Measurements from ENCODE around the gene ODR4.
"Not testable (repeated sequence)": the region's sequence is repeated elsewhere in the genome, so short reads cannot be mapped to it uniquely, and the experiment has no call there.

ODR4 gene

GRCh38 chr1:186375152-186375928, at the start of gene ODR4, which contains the start of gene TPR:
Gene ODR4 (plus strand): TSS chr1:186375838. CDS start chr1:186379786, 3,948 bp downstream.
Gene TPR (minus strand): TSS chr1:186375253. CDS start chr1:186375028, 225 bp downstream.
- Histone ChIP-seq H3K4me3 (ENCODE audit: low read depth in 1 of 2, low read length in 2 of 2) (peak within 1 kb of the TSS; percentile 94 to 99), H3K27ac (ENCODE audit: low read depth, low read length) (peak within 1 kb of the TSS; percentile 98), H3K4me1 (ENCODE audit: insufficient read depth, low read length) (peaks cover 26% of the 10 kb centered on the region), H3K27me3 (ENCODE audit: control insufficient read depth in 1 of 2, insufficient read depth in 2 of 2, low read length in 2 of 2) (no peaks in the 10 kb centered on the region), H3K9me3 (ENCODE audit: low read length) (no peaks in the 10 kb centered on the region), H3K36me3 (ENCODE audit: insufficient read depth, low read length) (peaks cover 20% of the 10 kb centered on the region), H3K9ac (ENCODE audit: low read length) (peak within 1 kb of the TSS; percentile 93)

- no peaks in the 10 kb centered on the region for H3K4me1 ChIP-seq (ENCODE audit: insufficient read depth, low read length)
- H3K9ac ChIP-seq (ENCODE audit: low read length): no peak overlapping the region
- H3K27me3 ChIP-seq (ENCODE audit: control insufficient read depth in 1 of 2, insufficient read depth in 2 of 2, low read length in 2 of 2): no peaks in the 10 kb centered on the region
- H3K27ac ChIP-seq (ENCODE audit: low read depth, low read length): no peak overlapping the region
- H3K36me3 ChIP-seq (ENCODE audit: insufficient read depth, low read length): peaks cover 48% of the 10 kb centered on the region
- no peaks in the 10 kb centered on the region for H3K9me3 ChIP-seq (ENCODE audit: low read length)
- no peak overlapping the region for H3K4me3 ChIP-seq (ENCODE audit: low read depth in 1 of 2, low read length in 2 of 2)
Observed at GRCh38 chr1:186326009-186326408, 49.6 kb upstream of the ODR4 start.

DNA sequence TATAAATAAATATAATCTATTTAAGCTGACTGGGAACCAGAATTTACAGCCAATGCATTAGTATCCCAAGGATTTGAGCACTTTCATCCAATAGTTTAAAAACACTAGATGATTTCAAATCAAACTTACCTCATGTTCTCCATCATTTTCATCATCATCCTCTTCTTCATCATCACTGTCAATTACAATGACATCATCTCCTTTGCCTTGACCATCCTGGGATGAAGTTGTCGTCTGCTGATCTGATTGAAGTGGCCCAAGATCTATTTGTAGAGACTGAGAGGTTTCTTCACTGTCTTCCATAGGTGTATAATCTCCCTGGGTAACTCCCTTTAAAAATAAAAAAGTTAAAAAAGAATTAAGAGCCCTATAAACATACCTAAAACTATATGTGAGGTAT, 48.3 kb upstream of the ODR4 start:
- Histone ChIP-seq H3K27me3 (ENCODE audit: control insufficient read depth in 1 of 2, insufficient read depth in 2 of 2, low read length in 2 of 2) (no peaks in the 10 kb centered on the region), H3K4me1 (ENCODE audit: insufficient read depth, low read length) (no peaks in the 10 kb centered on the region), H3K36me3 (ENCODE audit: insufficient read depth, low read length) (peaks cover 46% of the 10 kb centered on the region), H3K9me3 (ENCODE audit: low read length) (no peaks in the 10 kb centered on the region), H3K4me3 (ENCODE audit: low read depth in 1 of 2, low read length in 2 of 2) (no peak overlapping the region), H3K9ac (ENCODE audit: low read length) (no peak overlapping the region), H3K27ac (ENCODE audit: low read depth, low read length) (no peak overlapping the region)

DNA sequence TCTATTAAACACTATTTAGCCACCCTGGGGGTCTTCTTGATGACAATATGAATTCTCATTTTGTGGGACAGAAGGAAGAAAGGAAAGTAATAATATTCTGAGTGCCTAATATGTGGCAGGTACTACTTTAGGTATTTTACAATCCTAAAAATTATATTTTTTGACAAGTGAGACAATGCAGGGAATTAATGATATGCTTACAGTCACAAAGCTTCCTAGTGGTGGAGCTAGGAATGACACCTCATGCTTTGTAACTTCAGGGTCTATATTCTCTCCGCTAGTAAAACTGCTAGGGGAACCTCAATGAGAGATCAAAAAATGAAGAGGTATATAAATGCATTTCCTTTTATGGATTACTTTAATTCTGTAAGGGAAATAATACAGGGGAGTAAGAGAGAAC, 44.9 kb upstream of the ODR4 start:
- no peak overlapping the region for H3K27ac ChIP-seq (ENCODE audit: low read depth, low read length)
- no peak overlapping the region for H3K9ac ChIP-seq (ENCODE audit: low read length)
- no peaks in the 10 kb centered on the region for H3K27me3 ChIP-seq (ENCODE audit: control insufficient read depth in 1 of 2, insufficient read depth in 2 of 2, low read length in 2 of 2)
- H3K36me3 ChIP-seq (ENCODE audit: insufficient read depth, low read length): peaks cover 59% of the 10 kb centered on the region
- no peaks in the 10 kb centered on the region for H3K4me1 ChIP-seq (ENCODE audit: insufficient read depth, low read length)
- H3K9me3 ChIP-seq (ENCODE audit: low read length): no peaks in the 10 kb centered on the region
- no peak overlapping the region for H3K4me3 ChIP-seq (ENCODE audit: low read depth in 1 of 2, low read length in 2 of 2)

- Histone ChIP-seq H3K9me3 (ENCODE audit: low read length) (no peaks in the 10 kb centered on the region), H3K4me3 (ENCODE audit: low read depth in 1 of 2, low read length in 2 of 2) (no peak overlapping the region), H3K27ac (ENCODE audit: low read depth, low read length) (no peak overlapping the region), H3K9ac (ENCODE audit: low read length) (no peak overlapping the region), H3K27me3 (ENCODE audit: control insufficient read depth in 1 of 2, insufficient read depth in 2 of 2, low read length in 2 of 2) (no peaks in the 10 kb centered on the region), H3K4me1 (ENCODE audit: insufficient read depth, low read length) (no peaks in the 10 kb centered on the region), H3K36me3 (ENCODE audit: insufficient read depth, low read length) (peaks cover 79% of the 10 kb centered on the region)
Observed at GRCh38 chr1:186337554-186337953, 38.1 kb upstream of the ODR4 start.

- H3K9me3 ChIP-seq (ENCODE audit: low read length): no peaks in the 10 kb centered on the region
- no peak overlapping the region for H3K27ac ChIP-seq (ENCODE audit: low read depth, low read length)
- H3K4me3 ChIP-seq (ENCODE audit: low read depth in 1 of 2, low read length in 2 of 2): no peak overlapping the region
- H3K36me3 ChIP-seq (ENCODE audit: insufficient read depth, low read length): peaks cover 71% of the 10 kb centered on the region
- no peaks in the 10 kb centered on the region for H3K27me3 ChIP-seq (ENCODE audit: control insufficient read depth in 1 of 2, insufficient read depth in 2 of 2, low read length in 2 of 2)
- H3K9ac ChIP-seq (ENCODE audit: low read length): no peak overlapping the region
- H3K4me1 ChIP-seq (ENCODE audit: insufficient read depth, low read length): no peaks in the 10 kb centered on the region
Observed at GRCh38 chr1:186340772-186341171, 34.9 kb upstream of the ODR4 start.

GRCh38 chr1:186347837-186348691, 27.6 kb upstream of the ODR4 start:
- peaks cover 58% of the 10 kb centered on the region for H3K36me3 ChIP-seq (ENCODE audit: insufficient read depth, low read length)
- H3K9ac ChIP-seq (ENCODE audit: low read length): not testable (repeated sequence)

DNA sequence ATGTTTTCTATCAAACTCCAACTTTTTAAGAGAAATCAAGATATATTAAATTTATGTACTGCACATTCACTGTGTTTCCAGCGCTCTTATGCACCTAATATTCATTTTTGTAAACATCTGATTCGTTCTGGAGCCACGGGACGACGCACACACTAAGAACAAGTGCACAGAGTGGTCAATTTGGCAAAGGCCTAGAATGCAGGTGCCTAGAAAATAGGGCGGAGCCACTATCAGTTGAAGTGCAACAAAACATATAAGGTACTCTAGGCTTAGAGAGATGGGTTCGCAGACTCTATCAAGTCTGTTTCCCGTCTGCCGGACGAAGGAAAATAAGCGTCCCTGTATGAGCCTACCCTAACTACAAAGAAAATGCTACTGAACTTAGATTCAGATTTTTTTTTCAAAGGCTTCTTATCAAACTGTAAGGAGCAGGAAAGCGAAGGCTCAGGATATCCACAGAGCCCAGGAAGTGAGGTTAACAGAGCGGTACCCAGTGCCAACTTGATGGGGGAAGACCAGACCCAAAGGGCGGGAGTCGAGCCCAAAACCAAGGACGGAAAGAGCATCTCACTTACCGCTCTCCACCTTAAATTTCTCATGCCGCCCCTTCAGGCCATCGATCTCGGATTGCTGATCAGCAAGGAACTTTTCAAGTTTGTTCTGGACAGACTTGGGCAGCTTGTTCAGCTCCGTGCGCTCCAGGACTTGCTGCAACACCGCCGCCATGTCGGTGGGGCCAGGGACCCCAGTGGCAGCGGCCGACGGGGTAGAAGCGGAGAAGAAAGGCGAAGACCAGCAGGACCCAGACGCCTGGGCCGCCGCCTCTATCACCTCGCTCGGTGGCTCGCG, 1.1 kb upstream of the ODR4 start:
- H3K9ac ChIP-seq (ENCODE audit: low read length): peak overlapping the region; percentile 93
- peak overlapping the region; percentile 94 to 99 for H3K4me3 ChIP-seq (ENCODE audit: low read depth in 1 of 2, low read length in 2 of 2)
- peaks cover 23% of the 10 kb centered on the region for H3K36me3 ChIP-seq (ENCODE audit: insufficient read depth, low read length)
- no peaks in the 10 kb centered on the region for H3K9me3 ChIP-seq (ENCODE audit: low read length)
- peak overlapping the region; percentile 98 for H3K27ac ChIP-seq (ENCODE audit: low read depth, low read length)
- peaks cover 26% of the 10 kb centered on the region for H3K4me1 ChIP-seq (ENCODE audit: insufficient read depth, low read length)
- no peaks in the 10 kb centered on the region for H3K27me3 ChIP-seq (ENCODE audit: control insufficient read depth in 1 of 2, insufficient read depth in 2 of 2, low read length in 2 of 2)

More at GRCh38 chr1:186347837-186348691, 27.6 kb upstream of the ODR4 start:
- H3K9me3 ChIP-seq (ENCODE audit: low read length); H3K4me3 ChIP-seq (ENCODE audit: low read depth in 1 of 2, low read length in 2 of 2); H3K4me1 ChIP-seq (ENCODE audit: insufficient read depth, low read length); H3K27ac ChIP-seq (ENCODE audit: low read depth, low read length); H3K27me3 ChIP-seq (ENCODE audit: control insufficient read depth in 1 of 2, insufficient read depth in 2 of 2, low read length in 2 of 2): not testable (repeated sequence)

DNA sequence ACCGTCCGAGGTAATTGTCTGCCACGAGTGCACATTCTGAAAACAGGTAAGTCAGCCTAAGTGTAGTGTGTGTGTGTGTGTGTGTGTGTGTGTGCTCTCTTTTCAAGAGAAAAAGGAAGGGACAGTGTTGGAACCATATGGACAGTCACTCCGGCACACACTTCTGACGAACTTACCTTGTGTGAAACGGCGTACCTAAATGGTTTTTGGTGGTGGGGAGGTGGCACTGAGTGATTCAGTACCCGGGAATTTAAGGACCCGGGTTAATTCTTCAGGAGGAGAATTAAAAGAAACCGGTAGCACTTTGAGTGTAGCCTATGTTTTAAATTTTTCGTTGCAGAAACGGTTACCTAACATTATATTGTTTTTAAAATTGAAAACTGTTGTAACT, 286 bp downstream of the ODR4 start:
- H3K27me3 ChIP-seq (ENCODE audit: control insufficient read depth in 1 of 2, insufficient read depth in 2 of 2, low read length in 2 of 2): no peaks in the 10 kb centered on the region
- peak overlapping the region; percentile 93 for H3K9ac ChIP-seq (ENCODE audit: low read length)
- peaks cover 26% of the 10 kb centered on the region for H3K4me1 ChIP-seq (ENCODE audit: insufficient read depth, low read length)
- H3K27ac ChIP-seq (ENCODE audit: low read depth, low read length): peak overlapping the region; percentile 98
- H3K4me3 ChIP-seq (ENCODE audit: low read depth in 1 of 2, low read length in 2 of 2): peak overlapping the region; percentile 94 to 99
- peaks cover 19% of the 10 kb centered on the region for H3K36me3 ChIP-seq (ENCODE audit: insufficient read depth, low read length)
- H3K9me3 ChIP-seq (ENCODE audit: low read length): no peaks in the 10 kb centered on the region

DNA sequence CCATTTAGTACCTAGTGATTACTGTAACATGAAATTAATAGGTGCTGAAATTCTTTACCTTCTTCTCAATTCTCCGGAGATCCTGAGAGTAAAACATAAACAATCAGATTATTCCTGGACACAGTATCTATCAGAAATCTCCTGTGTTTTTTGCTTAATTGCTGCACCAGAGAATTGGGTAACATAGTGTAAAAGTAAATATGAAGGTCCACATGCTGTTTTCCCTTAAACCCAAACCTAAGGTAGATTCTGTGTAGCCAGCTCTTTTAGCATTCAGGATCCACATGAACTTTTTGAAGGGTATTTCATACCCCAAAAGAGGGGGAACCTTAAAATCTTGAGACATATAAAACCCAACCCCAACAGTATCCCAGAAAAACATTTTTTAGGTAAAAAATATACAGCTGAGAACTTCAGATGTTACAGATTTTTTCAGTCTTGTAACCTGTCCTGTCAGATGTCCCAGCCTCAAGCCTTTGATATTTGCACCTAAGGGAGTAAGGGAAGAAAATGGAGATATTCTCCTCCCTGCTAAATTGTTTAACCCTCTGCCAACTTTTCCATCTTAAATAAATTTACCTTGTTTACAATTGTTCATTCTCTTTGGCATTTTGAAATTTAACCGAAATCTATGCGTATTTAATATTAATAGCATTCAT, 11.2 kb downstream of the ODR4 start:
- no peaks in the 10 kb centered on the region for H3K9me3 ChIP-seq (ENCODE audit: low read length)
- no peaks in the 10 kb centered on the region for H3K4me1 ChIP-seq (ENCODE audit: insufficient read depth, low read length)
- H3K9ac ChIP-seq (ENCODE audit: low read length): no peak overlapping the region
- peaks cover 40% of the 10 kb centered on the region for H3K36me3 ChIP-seq (ENCODE audit: insufficient read depth, low read length)
- no peak overlapping the region for H3K27ac ChIP-seq (ENCODE audit: low read depth, low read length)
- H3K4me3 ChIP-seq (ENCODE audit: low read depth in 1 of 2, low read length in 2 of 2): no peak overlapping the region
- H3K27me3 ChIP-seq (ENCODE audit: control insufficient read depth in 1 of 2, insufficient read depth in 2 of 2, low read length in 2 of 2): no peaks in the 10 kb centered on the region
